Cerebellar nuclear complex (tissue), 1 donor: Measurements from ENCODE around the gene TLE1.
"Not testable (repeated sequence)": the region's sequence is repeated elsewhere in the genome, so short reads cannot be mapped to it uniquely, and the experiment has no call there.

ENCODE experiments used
- DNase-seq, 2 experiments: peaks; one replicate each; lab custom pipeline; 2025; lab: John Stamatoyannopoulos, UW

TLE1 gene

GRCh38 chr9:81652058-81652687, 37.2 kb downstream of the TLE1 start:
- no peak for DNase-seq

- DNase-seq: no peak
Measured at GRCh38 chr9:81650586-81651515, 38.5 kb downstream of the TLE1 start.

- no peak for DNase-seq
Measured at GRCh38 chr9:81649475-81650240, 39.7 kb downstream of the TLE1 start.

GRCh38 chr9:81648891-81649290, 40.5 kb downstream of the TLE1 start:
- DNase-seq: no peak

GRCh38 chr9:81646337-81646736, 43.0 kb downstream of the TLE1 start:
- no peak for DNase-seq

GRCh38 chr9:81644513-81644912, 44.8 kb downstream of the TLE1 start:
- DNase-seq: not testable (repeated sequence)

GRCh38 chr9:81637276-81637675, 52.1 kb downstream of the TLE1 start:
- no peak for DNase-seq

GRCh38 chr9:81636255-81636599, 53.1 kb downstream of the TLE1 start:
- DNase-seq: no peak

GRCh38 chr9:81635521-81636254, 53.7 kb downstream of the TLE1 start:
- no peak for DNase-seq

- no peak for DNase-seq
Measured at GRCh38 chr9:81634915-81635516, 54.3 kb downstream of the TLE1 start.

- DNase-seq: no peak
Measured at GRCh38 chr9:81633952-81634854, 55.1 kb downstream of the TLE1 start.

- no peak for DNase-seq
Measured at GRCh38 chr9:81632599-81632998, 56.7 kb downstream of the TLE1 start.

GRCh38 chr9:81631218-81631745, 58.1 kb downstream of the TLE1 start:
- no peak for DNase-seq

- DNase-seq: no peak
Measured at GRCh38 chr9:81629440-81629839, 59.9 kb downstream of the TLE1 start.

- DNase-seq: no peak
Measured at GRCh38 chr9:81628897-81629296, 60.5 kb downstream of the TLE1 start.

- DNase-seq: no peak
Measured at GRCh38 chr9:81627481-81627880, 61.9 kb downstream of the TLE1 start.

GRCh38 chr9:81626511-81626910, 62.8 kb downstream of the TLE1 start:
- no peak for DNase-seq

- no peak for DNase-seq
Measured at GRCh38 chr9:81625969-81626368, 63.4 kb downstream of the TLE1 start.

- DNase-seq: no peak
Measured at GRCh38 chr9:81623778-81624177, 65.6 kb downstream of the TLE1 start.
